HepG2 (cell line): ENCODE data around the gene LILRB5. TPM values are rescaled to one million over a fixed set of nuclear protein-coding genes. Genes with fewer than 3 reads are reported as not detected.
A peak's percentile ranks its signal among the peaks of the same experiment; 100 is the strongest.

ENCODE experiments used
- AGO2 ChIP-seq: fragments of 200-400 bp; formaldehyde crosslinking; optimal IDR thresholded peaks from 2 replicates; pipeline ENCODE3; 2017; ENCODE audit warnings: mild to moderate bottlenecking, low read depth, low read length, moderate library complexity
- CREM ChIP-seq, 2 experiments: sonication (generic) in 1 of 2; formaldehyde crosslinking in 1 of 2; IDR thresholded peaks; 2 replicates each; pipeline versions ENCODE4 v1.4.0 to v1.6.1; 2016 to 2020; ENCODE audit warnings: antibody characterized with exemption in 1 of 2, mild to moderate bottlenecking in 1 of 2, missing genetic modification reagents in 1 of 2
- GTF3A ChIP-seq: sonication (generic); formaldehyde crosslinking; conservative IDR thresholded peaks from 2 replicates; pipeline ENCODE4 v1.4.0; 2020; ENCODE audit warnings: mild to moderate bottlenecking, missing genetic modification reagents
- MED8 ChIP-seq: sonication (generic); formaldehyde crosslinking; IDR thresholded peaks from 2 replicates; pipeline ENCODE4 v1.8.1; 2023; ENCODE audit warnings: mild to moderate bottlenecking, missing genetic modification reagents; ENCODE audit not compliant: insufficient replicate concordance
- NFAT5 ChIP-seq: sonication (generic); formaldehyde crosslinking; IDR thresholded peaks from 2 replicates; pipeline ENCODE4 v1.4.0; 2020; ENCODE audit warnings: missing genetic modification reagents
- RELA ChIP-seq: sonication (generic); formaldehyde crosslinking; IDR thresholded peaks from 2 replicates; pipeline ENCODE4 v1.4.0; 2020; ENCODE audit warnings: missing genetic modification reagents
- RXRA ChIP-seq: sonication (generic); formaldehyde crosslinking; IDR thresholded peaks from 2 replicates; pipeline ENCODE4 v1.5.1; 2020; ENCODE audit warnings: missing genetic modification reagents
- SALL1 ChIP-seq: sonication (generic); formaldehyde crosslinking; IDR thresholded peaks from 2 replicates; pipeline ENCODE4 v1.8.0; 2022; ENCODE audit warnings: mild to moderate bottlenecking, missing genetic modification reagents
- TEAD2 ChIP-seq: sonication (generic); formaldehyde crosslinking; IDR thresholded peaks from 2 replicates; pipeline ENCODE4 v1.9.0; 2021; ENCODE audit warnings: missing genetic modification reagents
- ZBTB49 ChIP-seq: sonication (generic); formaldehyde crosslinking; IDR thresholded peaks from 2 replicates; pipeline ENCODE4 v1.4.0; 2020; ENCODE audit warnings: missing genetic modification reagents, borderline replicate concordance
- ZNF124 ChIP-seq: sonication (generic); formaldehyde crosslinking; IDR thresholded peaks from 2 replicates; pipeline ENCODE4 v1.4.0; 2020; ENCODE audit warnings: missing genetic modification reagents
- ZNF251 ChIP-seq: sonication (generic); formaldehyde crosslinking; IDR thresholded peaks from 2 replicates; pipeline ENCODE4 v1.9.0; 2021; ENCODE audit warnings: mild to moderate bottlenecking, missing genetic modification reagents
- ZNF3 ChIP-seq: IDR thresholded peaks from 2 replicates; pipeline ENCODE4 v1.7.0; 2017; ENCODE audit warnings: inconsistent platforms
- ZNF510 ChIP-seq: sonication (generic); formaldehyde crosslinking; IDR thresholded peaks from 2 replicates; pipeline ENCODE4 v1.4.0; 2020; ENCODE audit warnings: low read depth, mild to moderate bottlenecking, missing genetic modification reagents
- ZNF512 ChIP-seq: sonication (generic); formaldehyde crosslinking; IDR thresholded peaks from 2 replicates; pipeline ENCODE4 v1.4.0; 2020; ENCODE audit warnings: mild to moderate bottlenecking, missing genetic modification reagents
- polyA plus RNA-seq, 8 experiments: library from polyadenylated mRNA; depleted of rRNA in 3 of 8; stranded (reverse) in 7 of 8; unstranded in 1 of 8; fragments of >200 nt; fragmentation: Illumina TruSeq in 4 of 8; extraction: Trizol in 4 of 8; gene quantifications; 2 replicates each; pipeline versions ENCODE4 v1.2.1 to v1.2.3, GENCODE V29; 2011 to 2016; ENCODE audit warnings: low read depth in 4 of 8, missing spikeins in 1 of 8, mixed read lengths in 1 of 8; ENCODE audit not compliant: insufficient read depth in 1 of 8
- total RNA-seq, 5 experiments: library from RNA; depleted of rRNA; stranded (reverse); fragments of >200 nt; fragmentation: Illumina TruSeq; extraction: Trizol; gene quantifications; 2 replicates each; pipeline ENCODE4 v1.2.3, GENCODE V29; 2016; ENCODE audit warnings: low read depth in 1 of 5
- TF ChIP-seq, protein P1 (sequence below): sonication (generic); formaldehyde crosslinking; IDR thresholded peaks from 2 replicates; pipeline ENCODE4 v1.4.0; 2020; ENCODE audit warnings: missing genetic modification reagents, low read depth, mild to moderate bottlenecking, borderline replicate concordance
- TF ChIP-seq, protein P2 (sequence below): sonication (generic); formaldehyde crosslinking; IDR thresholded peaks from 2 replicates; pipeline ENCODE4 v1.5.0; 2020; ENCODE audit warnings: mild to moderate bottlenecking, missing genetic modification reagents, borderline replicate concordance

The LILRB5 gene
- total and polyA plus RNA-seq, 2 of the 13 experiments (the other 11 are each of a cell fraction or from before 2014, with no cell fraction given), result not detected

GRCh38 chr19:54209811-54210494, 47.1 kb downstream of the LILRB5 start (continued):
- no peak for TF ChIP-seq NFAT5 (CRISPR knock-in tag)
- TF ChIP-seq ZNF512 (CRISPR knock-in tag), result no peak
- no peak; the same call in 1 of the 2 replicates for TF ChIP-seq ZBTB49 (CRISPR knock-in tag)
- 0 out of 2 replicates have a peak, but pooled peaks have one; percentile 40 for TF ChIP-seq ZNF124 (CRISPR knock-in tag)
- TF ChIP-seq RELA (CRISPR knock-in tag), result no peak
- TF ChIP-seq, protein P1, sequence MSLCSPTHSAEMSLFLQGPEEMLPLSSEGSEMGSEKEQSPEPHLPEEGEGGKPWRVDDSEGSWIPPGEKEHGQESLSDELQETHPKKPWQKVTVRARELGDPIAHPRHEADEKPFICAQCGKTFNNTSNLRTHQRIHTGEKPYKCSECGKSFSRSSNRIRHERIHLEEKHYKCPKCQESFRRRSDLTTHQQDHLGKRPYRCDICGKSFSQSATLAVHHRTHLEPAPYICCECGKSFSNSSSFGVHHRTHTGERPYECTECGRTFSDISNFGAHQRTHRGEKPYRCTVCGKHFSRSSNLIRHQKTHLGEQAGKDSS, result no peak
- TF ChIP-seq, protein P2, sequence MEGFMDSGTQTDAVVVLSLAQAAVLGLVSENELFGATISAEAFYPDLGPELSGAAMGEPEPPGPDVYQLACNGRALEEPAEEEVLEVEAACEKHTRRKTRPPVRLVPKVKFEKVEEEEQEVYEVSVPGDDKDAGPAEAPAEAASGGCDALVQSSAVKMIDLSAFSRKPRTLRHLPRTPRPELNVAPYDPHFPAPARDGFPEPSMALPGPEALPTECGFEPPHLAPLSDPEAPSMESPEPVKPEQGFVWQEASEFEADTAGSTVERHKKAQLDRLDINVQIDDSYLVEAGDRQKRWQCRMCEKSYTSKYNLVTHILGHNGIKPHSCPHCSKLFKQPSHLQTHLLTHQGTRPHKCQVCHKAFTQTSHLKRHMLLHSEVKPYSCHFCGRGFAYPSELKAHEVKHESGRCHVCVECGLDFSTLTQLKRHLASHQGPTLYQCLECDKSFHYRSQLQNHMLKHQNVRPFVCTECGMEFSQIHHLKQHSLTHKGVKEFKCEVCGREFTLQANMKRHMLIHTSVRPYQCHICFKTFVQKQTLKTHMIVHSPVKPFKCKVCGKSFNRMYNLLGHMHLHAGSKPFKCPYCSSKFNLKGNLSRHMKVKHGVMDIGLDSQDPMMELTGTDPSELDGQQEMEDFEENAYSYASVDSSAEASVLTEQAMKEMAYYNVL (CRISPR knock-in tag), result peak; percentile 42; the same call in 1 of the 2 replicates
- no peak for TF ChIP-seq ZNF251 (CRISPR knock-in tag)
- no peak for TF ChIP-seq ZNF3
- TF ChIP-seq RXRA, result peak; percentile 87
- TF ChIP-seq GTF3A, result no peak
- TF ChIP-seq CREM (IDR thresholded peaks at IDR 0.05), result no peak
- TF ChIP-seq CREM (CRISPR knock-in tag; IDR thresholded peaks at IDR 0.05), result no peak
- no peak for TF ChIP-seq AGO2
- TF ChIP-seq ZNF510, result no peak
- TF ChIP-seq SALL1, result peak; percentile 66
- no peak for TF ChIP-seq TEAD2 (CRISPR knock-in tag)
- TF ChIP-seq MED8 (CRISPR knock-in tag), result no peak
